Esophagus muscularis mucosa (tissue), 4 donors: ENCODE measurements around the gene INPP5A.

Experiments used
- EP300 ChIP-seq: sonication (generic); formaldehyde crosslinking; IDR thresholded peaks from one replicate; pipeline ENCODE4 v1.6.1; 2017; ENCODE audit warnings: antibody characterized with exemption
- POLR2A ChIP-seq: fragments of 450-650 bp; IDR thresholded peaks from one replicate; pipeline ENCODE4 v1.6.1; 2017; ENCODE audit warnings: antibody characterized with exemption, moderate library complexity, mild to moderate bottlenecking, low read depth
- POLR2AphosphoS5 ChIP-seq, 2 donors: sonication (generic); formaldehyde crosslinking; IDR thresholded peaks; one replicate each; pipeline ENCODE4 v1.6.1; 2017; ENCODE audit warnings: antibody characterized with exemption in 2 of 2
- TF ChIP-seq, protein P1 (sequence below), 3 experiments: fragments of 200-600 bp in 2 of 3; fragments of 450-650 bp in 1 of 3; sonication (generic) in 2 of 3; IDR thresholded peaks; one replicate each; pipeline ENCODE4 v1.5.1; 2017 to 2019; ENCODE audit warnings: antibody characterized with exemption in 3 of 3, mild to moderate bottlenecking in 2 of 3, moderate library complexity in 1 of 3

DNA sequence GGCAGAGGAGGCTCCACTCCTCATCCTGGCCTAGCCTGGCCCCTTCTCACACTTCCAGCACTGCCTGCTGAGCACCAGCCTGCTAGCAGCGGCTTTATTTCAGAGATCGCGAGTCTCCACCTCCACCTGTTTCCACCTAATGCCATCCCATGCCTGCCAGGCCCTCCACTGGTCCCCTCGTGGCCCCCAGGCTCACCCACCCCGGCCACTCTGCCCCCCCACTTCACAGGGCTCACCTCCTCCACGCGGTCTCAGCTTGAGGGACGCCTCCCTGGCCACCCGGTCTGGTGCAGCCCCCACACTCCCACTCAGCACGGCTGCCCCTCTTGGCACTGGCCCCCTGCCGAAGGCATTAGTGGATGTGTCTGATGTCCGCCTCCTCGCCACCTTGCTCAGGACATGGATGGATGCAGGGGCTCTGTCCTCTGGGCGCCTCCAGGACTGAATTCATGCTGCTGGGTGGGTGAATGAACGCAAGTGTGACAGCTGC is 252.1 kb downstream of the INPP5A start:
- TF ChIP-seq POLR2A: no peak
- TF ChIP-seq, protein P1, sequence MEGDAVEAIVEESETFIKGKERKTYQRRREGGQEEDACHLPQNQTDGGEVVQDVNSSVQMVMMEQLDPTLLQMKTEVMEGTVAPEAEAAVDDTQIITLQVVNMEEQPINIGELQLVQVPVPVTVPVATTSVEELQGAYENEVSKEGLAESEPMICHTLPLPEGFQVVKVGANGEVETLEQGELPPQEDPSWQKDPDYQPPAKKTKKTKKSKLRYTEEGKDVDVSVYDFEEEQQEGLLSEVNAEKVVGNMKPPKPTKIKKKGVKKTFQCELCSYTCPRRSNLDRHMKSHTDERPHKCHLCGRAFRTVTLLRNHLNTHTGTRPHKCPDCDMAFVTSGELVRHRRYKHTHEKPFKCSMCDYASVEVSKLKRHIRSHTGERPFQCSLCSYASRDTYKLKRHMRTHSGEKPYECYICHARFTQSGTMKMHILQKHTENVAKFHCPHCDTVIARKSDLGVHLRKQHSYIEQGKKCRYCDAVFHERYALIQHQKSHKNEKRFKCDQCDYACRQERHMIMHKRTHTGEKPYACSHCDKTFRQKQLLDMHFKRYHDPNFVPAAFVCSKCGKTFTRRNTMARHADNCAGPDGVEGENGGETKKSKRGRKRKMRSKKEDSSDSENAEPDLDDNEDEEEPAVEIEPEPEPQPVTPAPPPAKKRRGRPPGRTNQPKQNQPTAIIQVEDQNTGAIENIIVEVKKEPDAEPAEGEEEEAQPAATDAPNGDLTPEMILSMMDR (IDR thresholded peaks at IDR 0.05): no peak
- no peak for TF ChIP-seq POLR2AphosphoS5 (IDR thresholded peaks at IDR 0.05)
- TF ChIP-seq EP300: no peak
